WI38 (cell line): Measurements from ENCODE around the gene CSE1L.
"Not testable (repeated sequence)": the region's sequence is repeated elsewhere in the genome, so short reads cannot be mapped to it uniquely, and the experiment has no call there.

Source experiments
- H3K4me3 ChIP-seq: 2 replicates; pipeline ENCODE4 v1.5.1; 2011; ENCODE audit warnings: low read depth, mild to moderate bottlenecking, control low read depth, low read length
- CTCF ChIP-seq: IDR thresholded peaks from 2 replicates; pipeline ENCODE4 v1.5.1; 2012; ENCODE audit warnings: low read depth, mild to moderate bottlenecking, control low read depth, low read length

The CSE1L gene

GRCh38 chr20:49099011-49099410, 52.9 kb downstream of the CSE1L start:
- no peak for TF ChIP-seq CTCF
- H3K4me3 ChIP-seq = no peak overlapping the region

- not testable (repeated sequence) for H3K4me3 ChIP-seq
These were observed 54.2 kb downstream of the CSE1L start for GRCh38 chr20:49100292-49100691.

- TF ChIP-seq CTCF = no peak
- H3K4me3 ChIP-seq = no peak overlapping the region
These were observed 54.9 kb downstream of the CSE1L start for GRCh38 chr20:49100972-49101371.

GRCh38 chr20:49103019-49103418, 56.9 kb downstream of the CSE1L start:
- no peak for TF ChIP-seq CTCF
- H3K4me3 ChIP-seq = no peak overlapping the region

- TF ChIP-seq CTCF = no peak
- no peak overlapping the region for H3K4me3 ChIP-seq
These were observed 57.7 kb downstream of the CSE1L start for GRCh38 chr20:49103647-49104364.

- TF ChIP-seq CTCF = no peak
- H3K4me3 ChIP-seq = no peak overlapping the region
These were observed 58.2 kb downstream of the CSE1L start for GRCh38 chr20:49104365-49104648.

GRCh38 chr20:49104979-49105547, 59.0 kb downstream of the CSE1L start:
- H3K4me3 ChIP-seq = not testable (repeated sequence)

- no peak overlapping the region for H3K4me3 ChIP-seq
- TF ChIP-seq CTCF = no peak
These were observed 60.2 kb downstream of the CSE1L start for GRCh38 chr20:49106328-49106727.
